Panc1 (cell line): ENCODE measurements around the gene TTC27.

Experiments
- CTCF ChIP-seq: fragments of 450-650 bp; IDR thresholded peaks from 2 replicates; pipeline ENCODE4 v1.5.1; 2017; ENCODE audit warnings: mild to moderate bottlenecking
- TCF7L2 ChIP-seq: IDR thresholded peaks from 2 replicates; pipeline ENCODE4 v1.6.1; 2011; ENCODE audit warnings: mild to moderate bottlenecking, low read depth, low read length, inconsistent platforms

DNA sequence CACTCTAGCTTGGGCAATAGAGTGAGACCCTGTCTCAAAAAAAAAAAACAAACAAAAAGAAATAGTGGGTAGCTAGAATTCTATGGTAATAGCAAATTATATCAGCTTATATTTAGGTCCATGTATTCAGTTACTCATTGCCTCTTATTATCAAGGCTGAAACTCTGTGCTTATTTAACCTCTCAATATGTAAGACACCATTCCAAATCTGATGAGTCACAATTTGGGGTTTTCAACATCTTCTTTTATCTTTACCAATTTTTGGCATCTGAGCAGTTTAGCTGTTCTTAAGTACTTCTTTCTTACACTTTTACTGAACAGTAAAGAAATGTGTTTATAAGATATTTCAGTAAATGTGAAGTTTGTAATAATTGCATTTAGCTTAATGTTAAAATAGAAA lies 69.3 kb downstream of the TTC27 start:
- TF ChIP-seq CTCF (no peak), TCF7L2 (no peak)
